ENCODE data around the gene B3GNT4.
"Not testable (repeated sequence)": the region's sequence is repeated elsewhere in the genome, so short reads cannot be mapped to it uniquely, and the experiment has no call there.

Gene B3GNT4

DNA sequence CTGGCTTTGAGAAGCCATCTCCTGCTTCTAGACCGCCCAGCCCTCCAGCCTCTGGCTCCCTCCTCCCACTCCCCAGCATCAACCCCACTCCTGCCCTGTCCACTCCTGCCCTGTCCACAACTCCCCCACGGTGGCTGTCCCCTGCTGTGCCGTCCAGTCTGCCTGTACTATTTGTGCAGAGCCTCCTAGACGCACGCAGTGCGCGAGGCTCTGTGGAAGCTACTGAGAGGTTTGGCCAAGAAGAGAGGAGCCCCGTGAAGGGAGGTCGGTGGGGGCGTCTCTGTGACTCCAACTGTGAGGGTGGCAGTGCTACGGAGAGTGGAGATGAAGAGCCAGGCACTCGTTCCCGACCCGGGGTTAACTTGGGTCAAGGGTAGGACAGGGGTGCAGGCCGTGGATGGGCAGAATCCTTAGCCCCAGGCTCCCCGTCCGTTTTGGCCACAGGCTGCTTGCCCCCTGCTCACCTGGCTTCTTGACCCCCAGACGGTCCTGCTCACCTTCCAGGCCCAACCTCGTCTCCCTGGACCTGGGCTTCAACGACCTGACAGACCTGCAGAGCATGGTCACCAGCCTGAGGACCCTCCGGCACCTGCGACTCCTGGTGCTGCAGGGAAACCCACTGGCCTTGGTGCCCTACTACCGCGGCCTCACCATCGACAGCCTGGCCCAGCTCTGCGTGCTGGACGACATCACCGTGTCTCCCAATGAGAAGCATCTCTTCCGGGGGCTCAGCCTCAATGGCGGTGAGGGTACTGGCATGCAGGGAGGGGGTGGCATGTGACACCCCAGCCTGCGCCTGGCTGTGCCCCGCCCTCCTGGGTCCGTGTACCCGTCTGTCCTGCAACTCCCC, 13.7 kb upstream of the B3GNT4 start:
- DNase-seq (ENCODE audit: low read depth): no peak

GRCh38 chr12:122190842-122191668, 12.5 kb upstream of the B3GNT4 start:
- peak; percentile 63 for DNase-seq (ENCODE audit: low read depth)

GRCh38 chr12:122192441-122192840, 11.1 kb upstream of the B3GNT4 start:
- DNase-seq (ENCODE audit: low read depth): no peak

DNA sequence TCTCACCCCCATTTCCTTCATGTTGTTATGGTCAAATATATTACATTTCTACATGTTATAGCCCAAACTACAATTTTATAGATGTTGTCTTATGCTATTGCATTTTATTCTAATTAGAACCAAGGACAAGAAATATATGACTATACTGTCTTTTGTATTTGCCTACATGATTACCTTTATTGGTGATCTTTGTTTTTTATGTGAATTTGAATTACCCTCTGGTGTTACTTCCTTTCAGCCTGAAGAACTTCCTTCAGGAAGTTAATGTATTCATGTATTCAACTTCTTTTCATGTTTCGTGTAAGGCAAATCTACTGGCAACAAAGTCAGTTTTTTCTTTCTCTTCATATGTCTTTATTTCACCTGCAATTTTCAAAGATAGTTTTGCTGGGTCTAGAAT, 8.7 kb upstream of the B3GNT4 start:
- no peak for DNase-seq (ENCODE audit: low read depth)

- no peak for DNase-seq (ENCODE audit: low read depth)
These were observed 8.1 kb upstream of the B3GNT4 start for GRCh38 chr12:122195405-122195804.

GRCh38 chr12:122197612-122197966, 5.9 kb upstream of the B3GNT4 start:
- DNase-seq (ENCODE audit: low read depth): no peak

- no peak for DNase-seq (ENCODE audit: low read depth)
These were observed 3.8 kb upstream of the B3GNT4 start for GRCh38 chr12:122199484-122200355.

GRCh38 chr12:122200541-122201175, 2.9 kb upstream of the B3GNT4 start:
- no peak for DNase-seq (ENCODE audit: low read depth)

DNA sequence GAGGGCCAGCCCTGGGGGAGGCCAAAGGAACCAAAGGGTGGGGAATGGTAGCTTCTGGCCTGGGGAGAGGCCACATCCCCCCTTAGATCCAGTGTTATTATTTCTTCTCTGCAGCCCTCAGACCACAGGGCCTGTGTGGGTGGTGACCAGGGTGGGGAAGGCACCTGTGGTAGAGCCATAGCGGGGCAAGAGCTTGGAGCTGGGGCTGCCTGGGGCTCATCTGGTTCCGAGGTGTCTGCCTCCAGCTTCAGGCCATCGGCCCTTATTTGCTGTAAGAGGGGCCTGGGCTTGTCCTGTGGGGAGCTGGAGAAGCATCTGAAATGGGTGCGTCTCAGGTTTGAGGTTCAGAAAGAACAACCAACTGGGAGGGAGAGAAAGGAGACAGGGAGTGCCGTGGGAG, 2.1 kb upstream of the B3GNT4 start:
- no peak for DNase-seq (ENCODE audit: low read depth)

DNA sequence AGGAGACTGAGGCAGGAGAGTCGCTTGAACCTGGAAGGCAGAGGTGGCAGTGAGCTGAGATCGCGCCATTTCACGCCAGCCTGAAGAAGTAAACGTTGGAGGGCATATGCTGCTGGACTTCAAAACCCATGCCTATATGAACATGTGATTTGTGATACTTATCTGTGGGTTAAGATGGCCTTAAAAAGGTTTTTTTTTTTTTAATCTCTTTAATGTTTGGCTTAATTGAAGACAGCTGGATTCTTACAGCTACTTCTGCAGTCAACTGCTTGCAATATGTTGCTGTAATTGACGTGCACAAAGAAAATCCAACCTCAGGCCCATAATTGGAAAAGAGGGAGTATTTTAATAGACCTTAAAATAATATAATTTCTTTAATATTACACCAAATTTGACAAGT, 1.5 kb upstream of the B3GNT4 start:
- DNase-seq (ENCODE audit: low read depth): no peak

GRCh38 chr12:122202811-122203210, 698 bp upstream of the B3GNT4 start:
- DNase-seq (ENCODE audit: low read depth): not testable (repeated sequence)

DNA sequence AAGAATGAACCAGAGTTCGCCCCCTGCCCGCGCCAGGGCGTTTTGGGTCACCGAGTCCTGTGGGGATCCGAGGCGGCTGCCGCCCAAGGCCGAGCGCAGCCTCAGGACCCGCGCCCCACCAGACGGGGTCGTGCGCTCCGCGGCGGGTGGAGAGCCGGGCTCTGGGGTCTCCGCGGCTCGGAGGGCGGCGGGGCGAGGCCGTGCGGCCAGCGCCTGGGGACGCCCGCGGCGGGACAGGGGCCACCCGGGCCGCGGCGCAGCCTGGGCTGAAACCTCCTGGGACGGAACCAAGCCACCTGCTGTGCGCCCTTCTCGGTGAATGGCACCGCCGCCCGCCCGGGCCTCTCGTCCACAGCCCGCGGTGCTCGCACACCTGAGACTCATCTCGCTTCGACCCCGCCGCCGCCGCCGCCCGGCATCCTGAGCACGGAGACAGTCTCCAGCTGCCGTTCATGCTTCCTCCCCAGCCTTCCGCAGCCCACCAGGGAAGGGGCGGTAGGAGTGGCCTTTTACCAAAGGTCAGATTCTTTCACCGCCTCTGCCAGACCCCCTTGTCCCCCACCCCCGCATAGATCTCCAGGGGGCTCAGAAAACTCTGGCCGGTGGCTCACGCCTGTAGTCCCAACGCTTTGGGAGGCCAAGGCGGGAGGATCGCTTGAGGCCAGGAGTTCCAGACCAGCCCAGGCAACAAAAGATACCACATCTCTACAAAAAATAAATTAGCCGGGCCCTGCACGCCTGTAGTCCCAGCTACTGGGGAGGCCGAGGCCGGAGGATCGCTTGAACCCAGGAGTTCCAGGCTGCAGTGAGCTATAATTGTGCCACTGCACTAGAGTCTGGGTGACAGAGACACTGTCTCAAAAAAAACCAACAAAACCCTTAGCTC, 901 bp downstream of the B3GNT4 start:
- no peak for DNase-seq (ENCODE audit: low read depth)

DNA sequence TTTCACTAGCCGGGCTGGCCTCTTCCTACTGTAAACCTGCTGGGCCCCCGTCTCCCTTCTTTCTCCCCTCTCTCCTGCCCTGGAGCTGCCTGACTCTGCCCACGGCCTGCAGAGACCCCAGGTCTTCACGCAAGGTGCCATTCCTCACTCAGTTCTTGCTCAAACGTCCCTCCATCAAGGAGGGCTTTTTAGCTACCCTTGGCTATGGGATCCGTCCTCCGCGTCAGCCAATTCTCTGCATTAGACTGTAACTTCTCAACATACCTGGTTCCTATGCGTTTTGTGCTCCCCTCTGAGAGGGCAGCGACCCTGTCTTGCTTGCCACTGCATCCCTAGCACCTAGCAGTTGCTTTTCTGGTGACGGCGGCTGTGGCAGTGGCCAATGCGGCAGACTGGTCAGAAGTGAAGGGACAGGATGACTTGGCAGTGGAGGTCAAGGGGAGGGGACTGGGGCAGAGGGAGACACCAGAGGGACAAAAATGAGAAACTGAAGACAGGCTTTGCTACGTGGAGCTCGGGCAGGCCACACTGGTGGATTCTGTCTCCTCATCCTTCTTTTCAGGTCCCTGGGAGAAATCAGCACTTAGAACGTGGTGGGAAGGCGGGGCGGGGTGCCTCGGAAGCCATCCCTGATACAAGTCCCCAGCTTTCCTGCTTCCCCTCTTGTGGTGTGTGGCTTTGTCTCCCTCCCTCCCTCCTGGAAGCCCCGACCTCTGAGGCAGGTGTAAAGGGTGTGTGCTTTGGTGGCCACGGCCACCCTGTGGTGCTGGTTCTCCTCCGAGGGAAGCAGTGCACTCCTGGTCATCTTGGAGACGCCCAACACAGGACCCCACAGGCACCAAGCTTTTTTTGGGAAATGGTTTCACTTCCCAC, 1.8 kb downstream of the B3GNT4 start:
- no peak for DNase-seq (ENCODE audit: low read depth)

DNA sequence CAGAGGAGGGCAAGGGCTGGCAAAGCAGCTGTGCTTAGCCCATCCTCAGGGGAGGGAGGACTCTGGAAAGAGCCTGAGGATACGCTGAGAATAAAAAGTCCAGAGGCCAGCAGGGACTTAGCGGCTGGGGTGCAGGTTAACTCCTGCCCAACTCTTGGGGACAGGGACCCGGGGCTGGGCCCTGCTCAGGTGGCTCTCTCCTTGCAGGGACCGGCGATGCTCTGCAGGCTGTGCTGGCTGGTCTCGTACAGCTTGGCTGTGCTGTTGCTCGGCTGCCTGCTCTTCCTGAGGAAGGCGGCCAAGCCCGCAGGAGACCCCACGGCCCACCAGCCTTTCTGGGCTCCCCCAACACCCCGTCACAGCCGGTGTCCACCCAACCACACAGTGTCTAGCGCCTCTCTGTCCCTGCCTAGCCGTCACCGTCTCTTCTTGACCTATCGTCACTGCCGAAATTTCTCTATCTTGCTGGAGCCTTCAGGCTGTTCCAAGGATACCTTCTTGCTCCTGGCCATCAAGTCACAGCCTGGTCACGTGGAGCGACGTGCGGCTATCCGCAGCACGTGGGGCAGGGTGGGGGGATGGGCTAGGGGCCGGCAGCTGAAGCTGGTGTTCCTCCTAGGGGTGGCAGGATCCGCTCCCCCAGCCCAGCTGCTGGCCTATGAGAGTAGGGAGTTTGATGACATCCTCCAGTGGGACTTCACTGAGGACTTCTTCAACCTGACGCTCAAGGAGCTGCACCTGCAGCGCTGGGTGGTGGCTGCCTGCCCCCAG, 2.8 kb downstream of the B3GNT4 start:
- DNase-seq (ENCODE audit: low read depth): no peak

- no peak for DNase-seq (ENCODE audit: low read depth)
These were observed 3.5 kb downstream of the B3GNT4 start for GRCh38 chr12:122206976-122207375.

DNA sequence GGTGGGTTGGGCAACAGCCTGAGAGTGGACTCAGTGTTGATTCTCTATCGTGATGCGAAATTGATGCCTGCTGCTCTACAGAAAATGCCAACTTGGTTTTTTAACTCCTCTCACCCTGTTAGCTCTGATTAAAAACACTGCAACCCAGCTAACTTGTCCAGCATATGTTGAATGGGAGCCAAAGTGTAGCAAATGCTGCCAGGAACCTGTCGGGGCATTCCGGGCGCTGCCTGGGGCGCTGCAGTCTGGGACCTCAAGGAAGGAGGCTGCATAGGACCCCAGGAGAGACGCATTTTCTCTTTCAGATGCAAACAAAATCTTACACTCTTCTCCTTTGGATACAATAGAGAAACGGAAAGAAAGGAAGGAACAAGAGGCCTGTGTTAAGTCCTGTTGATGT, 3.9 kb downstream of the B3GNT4 start:
- DNase-seq (ENCODE audit: low read depth): no peak

DNA sequence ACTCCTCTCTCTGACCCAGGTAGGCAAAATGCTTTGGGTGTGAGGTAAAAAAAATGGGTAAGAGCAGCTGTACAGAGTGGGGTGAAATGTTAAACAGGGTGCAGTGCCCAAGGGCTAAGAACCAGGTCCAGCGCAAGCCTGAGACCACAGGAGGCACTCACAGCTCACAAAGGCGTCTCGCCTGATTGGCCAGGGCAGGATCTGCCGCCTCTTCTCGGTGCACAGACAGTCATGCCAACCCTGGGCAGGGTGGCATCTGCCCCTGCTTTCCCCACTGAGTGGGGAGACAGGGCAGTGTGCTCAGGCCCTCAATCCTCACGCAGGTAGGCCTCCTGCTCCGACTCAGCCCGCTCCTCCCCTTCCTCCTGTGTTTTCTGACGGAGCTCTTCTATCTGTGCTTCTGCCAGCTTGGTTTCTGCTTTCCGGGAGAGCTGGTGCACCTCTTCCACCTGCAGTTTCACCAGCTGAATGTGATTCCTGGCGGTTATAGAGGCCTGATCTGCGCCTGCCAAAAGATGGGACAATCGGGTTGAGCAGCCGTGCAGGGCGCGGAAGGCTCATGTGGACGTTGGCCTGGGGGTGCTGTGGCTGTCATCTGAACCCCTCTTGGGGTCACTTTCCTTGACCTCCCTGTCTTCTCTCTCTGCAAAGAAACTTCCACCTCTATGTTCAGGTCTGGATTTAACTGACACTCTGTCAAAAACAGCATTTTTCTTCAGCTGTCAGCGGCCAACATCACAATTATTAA, 4.7 kb downstream of the B3GNT4 start:
- DNase-seq (ENCODE audit: low read depth): no peak

DNA sequence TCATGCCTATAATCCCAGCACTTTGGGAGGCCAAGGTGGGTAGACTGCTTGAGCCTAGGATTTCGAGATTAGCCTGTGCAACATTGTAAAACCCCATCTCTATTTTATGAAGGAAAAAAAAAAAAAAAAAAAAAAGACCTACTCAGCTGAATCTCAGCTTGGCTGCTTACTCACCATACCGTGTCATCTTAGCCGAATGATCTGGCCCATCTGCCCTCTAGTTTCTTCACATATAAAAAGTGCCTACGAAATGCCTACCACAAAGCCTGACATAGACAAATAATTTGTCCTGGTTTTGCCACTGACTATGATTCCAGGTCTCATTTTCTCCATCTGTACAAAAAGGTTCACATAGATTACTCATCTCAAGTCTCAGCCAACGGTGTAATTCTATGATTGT, 12.3 kb downstream of the B3GNT4 start:
- no peak for DNase-seq (ENCODE audit: low read depth)
